Mammary epithelial cell (primary cell): ENCODE data around the gene KCNG2.

Experiments used
- EZH2 ChIP-seq: IDR thresholded peaks from 2 replicates; pipeline ENCODE4 v1.6.1; 2012; ENCODE audit warnings: low read length, inconsistent platforms, borderline replicate concordance
- TF ChIP-seq, protein P1 (sequence below), 2 donors: IDR thresholded peaks in 1 of 2; conservative IDR thresholded peaks in 1 of 2; 2 replicates each; pipeline ENCODE4 v1.5.1; 2011 to 2012; ENCODE audit warnings: inconsistent platforms in 2 of 2, low read length in 2 of 2, mild to moderate bottlenecking in 2 of 2, control low read depth in 1 of 2, low read depth in 1 of 2; ENCODE audit not compliant: insufficient read depth in 1 of 2; ENCODE audit errors: extremely low read depth in 1 of 2

DNA sequence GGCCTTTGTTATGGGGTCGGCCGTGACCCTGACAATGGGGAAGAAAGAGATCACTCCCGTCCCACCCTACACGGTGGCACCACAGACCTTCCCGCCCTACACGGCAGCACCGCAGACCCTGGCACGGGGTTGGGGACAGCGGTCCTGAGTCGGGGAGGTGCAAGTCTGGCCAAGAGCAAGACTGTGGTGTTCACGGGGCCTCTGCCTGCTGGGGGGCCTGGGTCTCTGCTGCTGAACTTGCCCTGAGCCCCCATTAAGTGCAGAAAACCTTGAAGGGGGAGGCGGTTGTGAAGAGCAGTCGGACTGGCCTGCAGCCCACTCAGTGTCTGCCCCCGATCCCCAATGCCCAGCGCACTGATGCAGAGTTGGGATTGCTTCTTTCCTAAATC, 77.8 kb downstream of the KCNG2 start:
- TF ChIP-seq, protein P1, sequence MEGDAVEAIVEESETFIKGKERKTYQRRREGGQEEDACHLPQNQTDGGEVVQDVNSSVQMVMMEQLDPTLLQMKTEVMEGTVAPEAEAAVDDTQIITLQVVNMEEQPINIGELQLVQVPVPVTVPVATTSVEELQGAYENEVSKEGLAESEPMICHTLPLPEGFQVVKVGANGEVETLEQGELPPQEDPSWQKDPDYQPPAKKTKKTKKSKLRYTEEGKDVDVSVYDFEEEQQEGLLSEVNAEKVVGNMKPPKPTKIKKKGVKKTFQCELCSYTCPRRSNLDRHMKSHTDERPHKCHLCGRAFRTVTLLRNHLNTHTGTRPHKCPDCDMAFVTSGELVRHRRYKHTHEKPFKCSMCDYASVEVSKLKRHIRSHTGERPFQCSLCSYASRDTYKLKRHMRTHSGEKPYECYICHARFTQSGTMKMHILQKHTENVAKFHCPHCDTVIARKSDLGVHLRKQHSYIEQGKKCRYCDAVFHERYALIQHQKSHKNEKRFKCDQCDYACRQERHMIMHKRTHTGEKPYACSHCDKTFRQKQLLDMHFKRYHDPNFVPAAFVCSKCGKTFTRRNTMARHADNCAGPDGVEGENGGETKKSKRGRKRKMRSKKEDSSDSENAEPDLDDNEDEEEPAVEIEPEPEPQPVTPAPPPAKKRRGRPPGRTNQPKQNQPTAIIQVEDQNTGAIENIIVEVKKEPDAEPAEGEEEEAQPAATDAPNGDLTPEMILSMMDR (conservative IDR thresholded peaks at IDR 0.05 in 1 of 2, IDR thresholded peaks at IDR 0.05 in 1 of 2; ENCODE audit: extremely low read depth in 1 of 2, insufficient read depth in 1 of 2, low read depth in 1 of 2, low read length in 2 of 2), result no peak
- TF ChIP-seq EZH2, result no peak
